Measurements from ENCODE around the gene CTNND1.

The CTNND1 gene

GRCh38 chr11:57805780-57806179 is 44.2 kb downstream of the CTNND1 start:
- no peak for TF ChIP-seq CTCF (IDR thresholded peaks at IDR 0.05; ENCODE audit: low read depth, low read length)
- DNase-seq (ENCODE audit: low read depth in 2 of 2), result no peak

GRCh38 chr11:57812634-57813033 is 51.0 kb downstream of the CTNND1 start:
- no peak overlapping the region for H3K4me3 ChIP-seq (replicated peaks in 1 of 2; ENCODE audit: low read depth in 2 of 2, low read length in 2 of 2)
- TF ChIP-seq CTCF (IDR thresholded peaks at IDR 0.05; ENCODE audit: low read depth, low read length), result no peak
- no peak for DNase-seq (ENCODE audit: low read depth in 2 of 2)

More at GRCh38 chr11:57805780-57806179, 44.2 kb downstream of the CTNND1 start:
- H3K4me3 ChIP-seq (replicated peaks in 1 of 2; ENCODE audit: low read depth in 2 of 2, low read length in 2 of 2), result no peak overlapping the region

- TF ChIP-seq CTCF (IDR thresholded peaks at IDR 0.05; ENCODE audit: low read depth, low read length), result no peak
- H3K4me3 ChIP-seq (replicated peaks in 1 of 2; ENCODE audit: low read depth in 2 of 2, low read length in 2 of 2), result no peak overlapping the region
- DNase-seq (ENCODE audit: low read depth in 2 of 2), result no peak
Observed at GRCh38 chr11:57815476-57815875, 53.9 kb downstream of the CTNND1 start.

- H3K4me3 ChIP-seq (replicated peaks in 1 of 2; ENCODE audit: low read depth in 2 of 2, low read length in 2 of 2), result no peak overlapping the region
- DNase-seq (ENCODE audit: low read depth in 2 of 2), result no peak
- TF ChIP-seq CTCF (IDR thresholded peaks at IDR 0.05; ENCODE audit: low read depth, low read length), result no peak
Observed at GRCh38 chr11:57815877-57816276, 54.3 kb downstream of the CTNND1 start.

GRCh38 chr11:57818812-57819211 is 57.2 kb downstream of the CTNND1 start:
- no peak for DNase-seq (ENCODE audit: low read depth in 2 of 2)
- no peak for TF ChIP-seq CTCF (IDR thresholded peaks at IDR 0.05; ENCODE audit: low read depth, low read length)
- no peak overlapping the region for H3K4me3 ChIP-seq (replicated peaks in 1 of 2; ENCODE audit: low read depth in 2 of 2, low read length in 2 of 2)

- TF ChIP-seq CTCF (IDR thresholded peaks at IDR 0.05; ENCODE audit: low read depth, low read length), result no peak
- DNase-seq (ENCODE audit: low read depth in 2 of 2), result no peak
Observed at GRCh38 chr11:57819252-57819979, 57.8 kb downstream of the CTNND1 start.

GRCh38 chr11:57823859-57824258 is 62.3 kb downstream of the CTNND1 start:
- no peak overlapping the region for H3K4me3 ChIP-seq (replicated peaks in 1 of 2; ENCODE audit: low read depth in 2 of 2, low read length in 2 of 2)
- DNase-seq (ENCODE audit: low read depth in 2 of 2), result no peak
- TF ChIP-seq CTCF (IDR thresholded peaks at IDR 0.05; ENCODE audit: low read depth, low read length), result no peak

More at GRCh38 chr11:57819252-57819979, 57.8 kb downstream of the CTNND1 start:
- H3K4me3 ChIP-seq (replicated peaks in 1 of 2; ENCODE audit: low read depth in 2 of 2, low read length in 2 of 2), result no peak overlapping the region

All from cardiac fibroblast (primary cell).